HG03460 (cell line): ENCODE data around the gene PFN2.
A peak's percentile ranks its signal among the peaks of the same experiment; 100 is the strongest.
"Not testable (repeated sequence)": the region's sequence is repeated elsewhere in the genome, so short reads cannot be mapped to it uniquely, and the experiment has no call there.

ENCODE experiments used
- ATAC-seq: cut with Tn5 transposase; IDR thresholded peaks from one replicate; pipeline ENCODE4 v1.9.1; 2021; ENCODE audit not compliant: unreplicated experiment

Gene PFN2

DNA sequence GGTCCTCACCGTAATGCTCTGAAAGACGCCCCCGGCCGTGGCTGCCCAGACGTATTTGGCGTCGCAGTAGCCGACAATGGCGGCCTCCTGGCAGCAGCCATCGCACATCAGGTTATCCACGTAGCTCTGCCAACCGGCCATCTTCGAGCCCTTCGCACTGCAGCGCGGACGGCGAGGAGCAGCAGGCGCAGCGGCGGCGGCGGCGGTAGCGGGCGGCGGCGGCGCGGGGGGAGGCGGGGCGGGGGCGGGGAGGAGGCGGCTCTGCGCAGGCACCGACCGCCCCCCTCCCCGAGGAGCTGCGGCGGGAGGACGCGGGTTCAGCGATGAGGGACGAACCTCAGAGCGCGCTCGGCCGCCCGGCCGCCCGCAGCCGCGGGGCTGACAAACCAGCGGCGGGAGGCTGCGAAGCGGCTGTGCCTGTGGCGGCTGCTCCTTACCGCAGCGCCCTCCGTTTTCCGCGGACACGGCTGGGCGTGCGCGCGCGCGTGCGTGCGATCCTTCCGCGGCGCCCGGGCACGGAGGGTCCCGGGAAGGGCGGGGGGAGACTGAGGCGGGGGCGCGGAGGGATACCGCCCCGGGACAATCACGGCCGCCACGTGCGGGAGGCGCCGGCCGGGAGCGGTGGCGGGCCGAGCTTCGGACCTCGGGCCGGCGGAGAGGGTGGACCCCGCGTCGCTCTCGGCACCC is at the start of gene PFN2:
Gene PFN2 (minus strand): TSS at position 180 of the 687 bp plus-strand sequence. CDS start 39 bp downstream, at position 141.
- ATAC-seq: peak; percentile 55

- ATAC-seq: no peak
Observed at GRCh38 chr3:150015901-150016300, 45.2 kb upstream of the PFN2 start.

- peak; percentile 57 for ATAC-seq
Observed at GRCh38 chr3:150014782-150015181, 44.1 kb upstream of the PFN2 start.

- no peak for ATAC-seq
Observed at GRCh38 chr3:150013801-150014200, 43.1 kb upstream of the PFN2 start.

DNA sequence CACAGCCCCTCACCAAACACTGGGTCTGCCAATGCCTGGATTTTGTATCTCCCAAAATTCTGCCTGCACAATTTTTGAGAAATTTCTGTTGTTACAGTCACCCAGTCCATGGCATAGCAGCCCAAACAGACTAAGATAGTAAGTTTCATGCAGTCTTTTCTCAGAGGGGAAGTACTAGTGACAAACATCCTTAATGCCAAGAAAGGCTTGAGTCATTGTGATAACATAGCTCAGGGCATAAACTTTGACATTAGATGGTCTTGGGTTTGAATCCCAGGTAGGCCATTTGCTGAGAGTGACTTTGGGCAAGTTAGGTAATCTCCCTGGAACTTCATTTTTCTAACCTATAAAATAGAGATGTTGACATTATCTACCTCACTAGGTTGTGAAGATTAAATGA is 36.1 kb upstream of the PFN2 start:
- no peak for ATAC-seq

GRCh38 chr3:150005243-150006112 is 34.8 kb upstream of the PFN2 start:
- no peak for ATAC-seq

DNA sequence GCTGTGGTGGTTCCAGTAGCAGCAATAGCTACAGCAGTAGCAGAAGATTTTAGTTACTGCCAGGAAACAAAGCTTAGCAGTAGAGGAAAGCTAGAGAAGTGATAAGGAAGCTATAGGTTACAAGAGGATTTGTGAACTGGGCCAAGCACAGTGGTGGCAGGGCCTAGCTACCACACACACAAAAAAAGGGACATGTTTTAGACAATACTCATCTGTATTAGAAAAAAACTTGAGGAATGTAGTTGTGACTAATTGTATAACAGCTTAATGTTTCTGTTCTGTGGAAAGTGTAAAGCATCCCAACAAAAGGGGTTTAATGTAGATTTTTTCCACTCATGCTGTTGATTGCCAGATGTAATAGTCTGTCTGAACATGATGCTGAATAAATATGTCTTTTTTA is 29.9 kb upstream of the PFN2 start:
- ATAC-seq: no peak

- ATAC-seq: no peak
Observed at GRCh38 chr3:149999421-149999820, 28.7 kb upstream of the PFN2 start.

GRCh38 chr3:149998946-149999345 is 28.3 kb upstream of the PFN2 start:
- no peak for ATAC-seq

GRCh38 chr3:149992416-149993058 is 21.8 kb upstream of the PFN2 start:
- no peak for ATAC-seq

GRCh38 chr3:149990423-149990948 is 19.8 kb upstream of the PFN2 start:
- no peak for ATAC-seq

GRCh38 chr3:149989307-149989706 is 18.6 kb upstream of the PFN2 start:
- ATAC-seq: no peak

DNA sequence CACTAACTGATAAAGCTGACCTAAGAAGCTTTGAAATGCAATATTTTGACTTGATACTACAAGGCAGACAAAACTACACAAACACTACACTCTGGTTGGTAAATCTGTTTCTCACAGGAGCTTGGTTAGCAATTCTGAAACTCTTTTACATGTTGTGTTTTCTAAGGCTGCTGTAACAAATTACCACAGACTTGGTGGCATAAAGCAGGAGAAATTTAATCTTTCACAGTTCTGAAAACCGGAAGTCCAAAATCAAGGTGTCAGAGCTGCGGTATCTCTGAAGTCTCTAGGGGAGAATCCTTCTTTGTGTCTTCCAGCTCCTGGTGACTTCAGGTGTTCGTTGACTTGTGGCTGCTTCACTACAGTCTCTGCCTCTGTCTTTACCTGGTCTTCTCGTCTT is 12.9 kb upstream of the PFN2 start:
- ATAC-seq: no peak

DNA sequence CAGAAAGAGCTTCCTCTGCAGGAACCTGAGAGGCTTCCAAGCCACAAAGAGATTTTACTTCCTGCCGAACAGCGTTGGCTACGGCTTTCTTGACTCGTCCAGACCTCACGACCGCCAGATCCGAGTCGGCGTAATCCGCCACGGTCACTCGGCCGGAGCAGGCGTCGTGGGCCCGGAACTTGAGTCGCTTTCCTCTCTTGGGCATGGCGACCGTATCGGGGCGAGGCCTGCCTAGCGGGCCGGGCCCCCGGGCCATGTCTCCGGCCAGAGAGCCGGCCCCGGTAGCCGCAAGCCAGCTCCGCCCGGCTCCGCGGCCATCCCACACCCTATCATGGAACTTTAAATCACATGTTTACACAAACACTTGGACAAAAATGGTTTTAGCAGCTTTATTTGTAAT is 12.4 kb upstream of the PFN2 start:
- ATAC-seq: not testable (repeated sequence)

DNA sequence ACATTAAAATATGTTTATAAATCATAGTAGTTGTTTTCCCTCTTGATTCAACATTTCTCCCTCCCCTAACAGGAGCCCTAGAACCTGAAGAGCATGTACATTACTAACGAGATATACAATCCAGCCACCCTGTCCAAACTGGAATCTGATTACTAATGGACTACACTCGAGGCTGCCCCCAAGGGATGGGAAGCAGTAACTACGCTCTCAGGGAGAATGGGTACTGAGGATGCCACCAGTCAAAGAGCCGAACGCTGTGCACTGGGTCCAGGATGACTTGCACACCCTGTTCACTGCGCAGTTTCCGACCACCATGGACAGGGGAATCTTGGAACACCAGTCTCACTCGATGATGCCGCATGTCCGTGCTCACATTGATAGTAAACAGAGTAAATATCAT is 11.3 kb upstream of the PFN2 start:
- not testable (repeated sequence) for ATAC-seq

- no peak for ATAC-seq
Observed at GRCh38 chr3:149977386-149977785, 6.7 kb upstream of the PFN2 start.

- ATAC-seq: no peak
Observed at GRCh38 chr3:149975919-149976318, 5.2 kb upstream of the PFN2 start.

DNA sequence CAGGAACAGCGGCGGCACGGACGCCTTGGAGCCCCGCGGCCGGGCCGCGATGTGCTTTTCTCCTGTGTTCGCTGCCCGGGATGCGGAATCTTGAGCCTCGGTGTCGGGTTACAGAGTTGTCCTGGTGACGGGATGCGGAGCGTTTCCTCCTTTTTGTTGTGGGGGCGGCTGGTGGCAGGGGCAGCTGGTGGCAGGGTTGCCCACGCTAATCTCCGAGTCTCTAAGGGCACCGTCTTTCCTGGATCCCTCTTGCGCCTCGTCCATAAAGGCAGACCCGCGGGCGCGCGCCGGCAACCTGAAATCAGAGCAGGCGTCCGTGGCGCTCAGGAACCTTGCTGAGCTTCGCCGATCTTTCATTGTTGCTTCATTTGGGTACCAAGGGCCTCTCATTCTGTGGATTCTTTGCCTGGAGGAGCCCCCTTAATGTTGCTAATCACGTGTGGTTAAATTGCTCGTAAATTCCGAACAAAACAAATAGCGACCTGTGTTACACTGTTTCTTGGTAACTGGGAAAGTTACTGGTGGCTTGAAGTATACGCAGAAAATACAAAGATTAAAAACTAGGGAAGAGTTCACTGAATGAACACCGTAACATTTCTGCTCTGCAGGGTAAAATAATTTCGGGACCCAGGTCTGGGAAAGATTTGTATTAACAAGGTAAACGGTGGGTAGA is 844 bp upstream of the PFN2 start:
- peak; percentile 3 for ATAC-seq

- peak; percentile 58 for ATAC-seq
Observed at GRCh38 chr3:149969940-149970715, 567 bp downstream of the PFN2 start.
